GM18519 (cell line): ENCODE measurements around the gene CYB561.

Experiments
- ATAC-seq: cut with Tn5 transposase; IDR thresholded peaks from one replicate; pipeline ENCODE4 v1.9.1; 2021; ENCODE audit warnings: mild to moderate bottlenecking, moderate library complexity; ENCODE audit not compliant: unreplicated experiment, low FRiP score

Gene CYB561

GRCh38 chr17:63436523-63437110, 9.5 kb downstream of the CYB561 start:
- ATAC-seq, result no peak

- ATAC-seq, result no peak
Measured at GRCh38 chr17:63435681-63436522, 10.2 kb downstream of the CYB561 start.

GRCh38 chr17:63434951-63435571, 11.0 kb downstream of the CYB561 start:
- ATAC-seq, result no peak

- ATAC-seq, result no peak
Measured at GRCh38 chr17:63433746-63434591, 12.1 kb downstream of the CYB561 start.

- no peak for ATAC-seq
Measured at GRCh38 chr17:63431939-63432804, 13.9 kb downstream of the CYB561 start.

- ATAC-seq, result no peak
Measured at GRCh38 chr17:63431618-63431938, 14.5 kb downstream of the CYB561 start.

GRCh38 chr17:63430223-63430622, 15.9 kb downstream of the CYB561 start:
- no peak for ATAC-seq

- ATAC-seq, result no peak
Measured at GRCh38 chr17:63429766-63430165, 16.3 kb downstream of the CYB561 start.

- ATAC-seq, result no peak
Measured at GRCh38 chr17:63426917-63427308, 19.2 kb downstream of the CYB561 start.

GRCh38 chr17:63426041-63426916, 19.8 kb downstream of the CYB561 start:
- no peak for ATAC-seq

- no peak for ATAC-seq
Measured at GRCh38 chr17:63425483-63425882, 20.6 kb downstream of the CYB561 start.

GRCh38 chr17:63423963-63424362, 22.1 kb downstream of the CYB561 start:
- ATAC-seq, result no peak

- ATAC-seq, result no peak
Measured at GRCh38 chr17:63423251-63423950, 22.7 kb downstream of the CYB561 start.

GRCh38 chr17:63421681-63422645, 24.1 kb downstream of the CYB561 start:
- ATAC-seq, result no peak

- ATAC-seq, result no peak
Measured at GRCh38 chr17:63420868-63421680, 25.0 kb downstream of the CYB561 start.
